DMS153 treated with DMSO at 0.1 percent for 48 hours (cell line): ENCODE measurements around the gene SCFD2.
"Not testable (repeated sequence)": the region's sequence is repeated elsewhere in the genome, so short reads cannot be mapped to it uniquely, and the experiment has no call there.

Experiments used
- DNase-seq: peaks from one replicate; lab custom pipeline; 2025; ENCODE audit not compliant: unreplicated experiment; lab: John Stamatoyannopoulos, UW

SCFD2 gene

DNA sequence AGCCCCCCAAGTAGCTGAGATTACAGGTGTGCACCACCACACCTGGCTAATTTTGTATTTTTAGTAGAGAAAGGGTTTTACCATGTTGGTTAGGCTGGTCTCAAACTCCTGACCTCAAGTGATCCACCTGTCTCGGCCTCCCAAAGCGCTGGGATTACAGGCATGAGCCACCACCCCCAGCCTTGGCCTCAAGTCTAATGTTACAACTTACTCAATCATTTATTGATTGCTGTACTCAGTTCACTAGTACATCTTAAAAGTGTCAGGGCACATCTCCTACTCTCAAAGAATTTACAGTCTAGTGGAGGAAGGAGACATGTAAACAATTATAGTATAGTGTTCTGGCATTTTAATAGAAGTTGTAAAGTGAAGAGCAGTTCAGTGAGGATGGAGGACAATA lies 19.5 kb downstream of the SCFD2 start:
- not testable (repeated sequence) for DNase-seq

- DNase-seq: not testable (repeated sequence)
Measured at GRCh38 chr4:53340145-53340544, 25.7 kb downstream of the SCFD2 start.

DNA sequence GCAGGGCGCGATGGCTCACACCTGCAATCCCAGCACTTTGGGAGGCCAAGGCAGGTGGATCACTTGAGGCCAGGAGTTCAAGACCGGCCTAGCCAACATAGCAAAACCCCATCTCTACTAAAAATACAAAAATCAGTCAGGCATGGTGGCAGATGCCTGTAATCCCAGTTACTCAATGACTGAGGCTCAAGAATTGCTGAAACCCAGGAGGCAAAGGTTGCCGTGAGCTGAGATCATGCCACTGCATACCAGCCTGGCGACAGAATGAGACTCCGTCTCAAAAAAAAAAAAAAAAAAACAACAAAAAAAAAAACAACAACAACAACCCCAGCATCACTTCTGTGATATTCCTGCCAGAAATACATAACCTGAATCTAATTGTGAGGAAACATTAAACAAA lies 30.9 kb downstream of the SCFD2 start:
- DNase-seq: not testable (repeated sequence)

- DNase-seq: no peak
Measured at GRCh38 chr4:53326535-53326934, 39.3 kb downstream of the SCFD2 start.

DNA sequence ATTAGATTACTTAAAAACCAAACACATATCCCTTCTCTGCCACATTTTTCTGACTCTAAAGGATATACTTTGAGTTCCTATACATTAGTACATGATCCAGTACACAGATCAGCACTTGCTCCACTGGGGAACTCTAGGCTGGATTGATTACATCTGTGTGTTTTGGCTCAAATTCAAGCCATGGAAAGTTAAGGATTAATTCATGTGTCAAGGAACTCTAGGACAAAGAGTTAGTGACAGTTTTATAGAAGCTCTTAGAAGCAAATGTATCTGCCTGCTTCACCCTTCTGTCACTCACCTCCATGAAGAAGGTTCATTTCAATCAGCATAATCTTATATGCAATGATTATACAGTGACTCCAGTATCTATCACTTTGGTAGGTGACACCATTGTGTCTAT lies 43.2 kb downstream of the SCFD2 start:
- DNase-seq: no peak

DNA sequence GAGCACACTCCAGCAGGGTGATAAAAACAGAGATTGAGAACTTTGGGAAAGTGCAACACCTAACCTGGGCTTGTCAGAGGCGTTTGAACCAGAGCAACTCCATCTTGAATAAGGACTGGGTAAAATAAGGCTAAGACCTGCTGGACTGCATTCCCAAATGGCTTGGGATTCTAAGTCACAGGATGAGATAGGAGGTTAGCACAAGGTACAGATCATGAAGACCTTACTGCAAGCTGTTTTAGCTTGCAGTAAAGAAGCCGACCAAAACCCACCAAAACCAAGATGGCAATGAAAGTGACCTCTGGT lies 43.9 kb downstream of the SCFD2 start:
- DNase-seq: no peak

- no peak for DNase-seq
Measured at GRCh38 chr4:53321151-53321983, 44.5 kb downstream of the SCFD2 start.

DNA sequence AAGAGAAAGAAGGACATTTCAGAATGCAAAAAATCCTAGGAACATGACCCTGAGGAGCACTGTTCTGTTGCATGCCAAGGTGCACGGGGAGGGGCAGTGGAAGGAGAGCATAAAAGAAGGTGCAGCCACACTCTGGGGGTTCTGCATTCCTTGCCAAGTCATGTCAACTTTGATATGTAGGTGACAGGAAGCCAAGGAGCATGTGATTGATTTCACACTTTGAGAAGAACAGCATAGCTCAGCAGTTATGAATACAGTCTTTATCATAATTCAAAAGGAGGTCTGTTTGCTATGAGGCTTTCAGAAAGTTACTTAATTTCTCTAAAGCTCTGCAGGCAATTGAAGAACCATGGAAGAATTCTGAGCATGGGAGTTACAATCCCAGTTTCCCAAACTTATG lies 50.6 kb downstream of the SCFD2 start:
- no peak for DNase-seq

DNA sequence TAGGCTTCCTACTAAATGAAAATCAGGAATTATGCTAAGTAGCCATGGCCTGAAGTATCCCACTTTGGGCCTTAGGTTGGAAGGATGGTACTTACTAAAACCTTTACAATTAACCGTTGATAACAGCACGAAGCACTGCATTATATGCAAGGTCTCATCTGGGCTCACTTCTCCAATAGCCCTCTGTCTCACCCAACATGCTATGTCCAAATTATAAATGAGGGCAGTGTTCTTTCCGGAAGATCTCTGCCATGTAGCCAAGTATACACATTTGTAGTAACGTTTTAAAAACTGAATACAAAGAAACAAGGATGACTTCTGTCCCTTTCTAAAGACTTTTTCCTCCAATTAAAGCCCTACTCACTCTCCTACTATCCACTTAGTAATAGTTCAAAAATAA lies 51.6 kb downstream of the SCFD2 start:
- no peak for DNase-seq

DNA sequence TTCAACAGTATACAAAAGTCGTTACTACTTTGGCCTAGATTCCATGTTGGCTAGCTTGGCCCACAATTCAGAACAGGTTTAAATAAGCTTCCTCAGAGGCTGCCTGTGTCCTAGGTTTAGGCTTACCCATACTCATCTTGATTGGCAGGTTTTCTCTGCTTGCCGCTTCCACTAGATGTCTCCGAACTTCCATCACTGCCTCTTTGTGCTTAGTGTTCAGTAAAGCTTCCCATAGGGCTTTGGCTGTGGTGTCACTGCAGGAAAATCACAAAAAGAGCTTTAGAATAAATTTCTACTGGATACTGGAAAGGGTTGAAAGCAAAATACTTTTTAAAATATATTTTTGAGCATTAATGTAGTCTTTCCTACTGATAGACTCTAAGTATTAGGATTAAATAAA lies 52.4 kb downstream of the SCFD2 start:
- DNase-seq: no peak

DNA sequence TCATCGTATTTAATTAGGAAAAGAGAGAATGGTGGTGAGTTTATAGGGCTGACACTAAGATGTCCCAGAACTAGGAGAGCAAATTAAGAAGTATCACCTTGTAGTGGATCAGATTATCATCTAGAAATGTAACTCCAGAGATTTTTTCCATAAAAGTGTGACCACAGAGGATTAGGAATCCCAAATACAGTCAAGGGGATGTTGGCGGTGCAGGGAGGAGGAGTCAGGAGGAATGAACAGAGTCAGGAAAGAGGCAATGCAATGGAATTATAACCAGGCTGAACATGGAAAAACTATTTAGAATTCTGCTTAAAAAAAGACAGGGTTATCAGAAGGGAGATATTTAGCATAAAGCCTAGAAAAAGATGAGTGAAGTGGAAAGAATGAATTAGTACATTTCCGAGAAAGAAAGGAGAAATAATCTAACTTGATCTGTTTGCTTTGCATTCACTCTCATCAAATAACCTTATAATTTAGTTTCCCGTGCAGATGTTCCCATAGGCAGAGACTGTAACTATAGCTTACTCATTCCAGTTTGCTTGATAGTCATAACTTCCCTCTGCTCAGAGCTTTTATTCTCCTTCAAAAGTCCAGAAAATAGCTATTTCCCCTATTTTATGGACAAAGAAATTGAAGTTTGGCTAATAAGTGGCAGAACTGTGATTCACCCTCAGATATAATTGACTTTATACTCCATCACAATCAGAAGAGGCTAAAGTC lies 56.4 kb downstream of the SCFD2 start:
- DNase-seq: no peak

DNA sequence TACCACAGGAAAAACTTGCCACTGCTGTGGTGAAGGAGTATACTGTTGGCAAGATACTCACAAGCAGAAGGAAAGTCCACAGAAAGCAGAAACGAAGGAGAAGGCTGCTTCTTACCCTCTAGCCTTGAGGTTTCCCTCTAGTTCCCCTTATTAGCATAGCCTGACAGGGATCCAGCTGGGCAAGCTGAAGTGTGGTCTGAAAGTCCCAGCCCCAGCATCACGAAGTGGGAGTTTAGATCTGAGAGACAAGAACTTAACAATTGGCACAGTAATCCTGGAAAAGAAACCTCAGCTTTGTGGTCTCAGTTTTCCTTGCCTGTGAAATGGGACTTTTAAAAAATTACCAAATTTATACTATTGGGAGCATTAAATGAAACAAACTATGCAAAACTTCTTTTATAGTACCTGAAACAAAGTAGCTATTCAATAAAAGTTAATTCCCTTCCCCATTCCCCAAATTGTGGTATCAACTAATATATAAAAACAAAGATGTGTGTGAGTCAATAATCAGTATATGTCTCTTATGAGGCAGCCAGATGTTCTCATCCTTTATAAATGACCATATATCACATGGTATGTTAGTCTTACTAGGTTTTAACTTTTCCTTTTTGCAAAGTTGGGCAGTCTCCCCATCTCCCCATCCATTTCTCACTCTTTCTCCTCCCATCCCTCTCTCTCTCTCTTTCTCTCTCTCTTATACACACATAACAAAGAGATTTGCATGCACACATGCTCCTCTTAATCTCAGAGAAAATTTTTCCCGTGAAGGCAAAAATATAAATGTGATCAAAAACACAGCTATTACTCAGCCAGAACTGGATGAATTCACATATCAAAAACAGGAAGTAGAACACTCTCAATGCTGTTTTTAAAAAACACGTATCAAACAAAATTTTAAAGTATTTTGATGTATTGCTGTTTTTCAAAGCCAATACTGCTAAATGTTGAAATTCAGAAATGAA lies 57.8 kb downstream of the SCFD2 start:
- no peak for DNase-seq

DNA sequence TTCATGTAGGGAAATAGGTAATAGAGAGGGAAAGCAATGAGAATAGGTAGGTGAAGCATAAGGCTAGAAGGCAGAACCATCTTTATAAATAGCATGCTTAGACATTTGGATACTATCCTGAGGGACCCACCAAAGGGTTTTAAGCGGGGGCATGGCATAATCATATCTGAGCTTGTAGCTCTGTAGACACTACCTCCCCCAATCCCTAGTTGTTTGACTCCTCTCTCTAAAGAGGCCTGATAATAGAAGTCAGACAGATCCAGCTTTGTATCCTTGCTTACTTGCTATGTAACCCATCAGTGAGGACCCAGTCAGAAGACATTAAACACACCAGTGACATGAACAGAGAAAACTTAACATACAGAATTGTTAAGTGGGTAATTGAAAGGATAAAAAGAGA lies 58.7 kb downstream of the SCFD2 start:
- no peak for DNase-seq

- no peak for DNase-seq
Measured at GRCh38 chr4:53306729-53307128, 59.1 kb downstream of the SCFD2 start.

GRCh38 chr4:53292209-53292608 lies 73.7 kb downstream of the SCFD2 start:
- not testable (repeated sequence) for DNase-seq

GRCh38 chr4:53281438-53281837 lies 84.4 kb downstream of the SCFD2 start:
- DNase-seq: no peak

- DNase-seq: no peak
Measured at GRCh38 chr4:53280846-53281245, 85.0 kb downstream of the SCFD2 start.

DNA sequence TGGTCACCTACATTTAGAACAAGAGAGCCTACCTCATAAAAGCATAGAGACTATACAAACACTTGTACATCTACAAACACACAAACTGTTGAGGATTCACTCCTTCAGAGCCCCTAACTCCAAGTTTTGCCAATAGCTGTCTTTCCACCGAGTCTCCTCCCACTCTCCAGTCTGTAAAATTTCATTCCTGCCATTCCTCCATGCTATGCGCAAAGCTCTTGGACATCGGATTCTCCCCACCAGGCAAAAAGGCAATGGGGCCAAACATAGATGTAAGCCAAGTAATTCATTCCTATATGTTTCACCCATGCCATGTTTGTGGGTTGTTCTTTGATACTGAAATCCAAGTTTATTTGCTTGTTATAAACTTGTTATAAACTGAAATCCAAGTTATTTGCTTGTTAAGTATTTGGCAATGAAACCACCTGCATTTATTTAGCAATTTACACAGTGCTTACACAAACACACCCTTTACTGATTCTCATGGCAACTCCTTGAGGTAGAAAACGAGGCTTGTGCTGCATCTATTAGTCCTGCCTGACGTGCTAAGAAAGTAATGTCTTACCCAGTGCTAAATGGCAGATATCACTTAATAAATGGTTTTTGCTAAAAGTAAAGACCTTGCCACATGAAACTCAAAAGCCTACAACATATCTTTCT lies 91.1 kb downstream of the SCFD2 start:
- DNase-seq: no peak

GRCh38 chr4:53273726-53274125 lies 92.1 kb downstream of the SCFD2 start:
- DNase-seq: no peak

GRCh38 chr4:53267026-53267425 lies 98.8 kb downstream of the SCFD2 start:
- DNase-seq: no peak

GRCh38 chr4:53255986-53256385 lies 109.9 kb downstream of the SCFD2 start:
- DNase-seq: not testable (repeated sequence)
